KOPT-K1 (cell line): ENCODE results near the gene MYCBP2.
"Not testable (repeated sequence)": the region's sequence is repeated elsewhere in the genome, so short reads cannot be mapped to it uniquely, and the experiment has no call there.

Source experiments
- H3K27ac ChIP-seq: fragments of 200-600 bp; sonication (generic); 2 replicates; pipeline ENCODE4 v1.5.1; 2016; ENCODE audit warnings: antibody characterized with exemption, mild to moderate bottlenecking, low read depth, low read length; ENCODE audit not compliant: poor library complexity, severe bottlenecking
- H3K36me3 ChIP-seq: fragments of 200-600 bp; sonication (generic); 2 replicates; pipeline ENCODE4 v1.5.1; 2017; ENCODE audit warnings: antibody characterized with exemption, mild to moderate bottlenecking, low read length, moderate library complexity; ENCODE audit not compliant: insufficient read depth
- H3K9me3 ChIP-seq: fragments of 200-600 bp; sonication (generic); 2 replicates; pipeline ENCODE4 v1.5.1; 2017; ENCODE audit warnings: antibody characterized with exemption, low read length, mild to moderate bottlenecking; ENCODE audit not compliant: insufficient read depth, poor library complexity, severe bottlenecking

Gene MYCBP2

DNA sequence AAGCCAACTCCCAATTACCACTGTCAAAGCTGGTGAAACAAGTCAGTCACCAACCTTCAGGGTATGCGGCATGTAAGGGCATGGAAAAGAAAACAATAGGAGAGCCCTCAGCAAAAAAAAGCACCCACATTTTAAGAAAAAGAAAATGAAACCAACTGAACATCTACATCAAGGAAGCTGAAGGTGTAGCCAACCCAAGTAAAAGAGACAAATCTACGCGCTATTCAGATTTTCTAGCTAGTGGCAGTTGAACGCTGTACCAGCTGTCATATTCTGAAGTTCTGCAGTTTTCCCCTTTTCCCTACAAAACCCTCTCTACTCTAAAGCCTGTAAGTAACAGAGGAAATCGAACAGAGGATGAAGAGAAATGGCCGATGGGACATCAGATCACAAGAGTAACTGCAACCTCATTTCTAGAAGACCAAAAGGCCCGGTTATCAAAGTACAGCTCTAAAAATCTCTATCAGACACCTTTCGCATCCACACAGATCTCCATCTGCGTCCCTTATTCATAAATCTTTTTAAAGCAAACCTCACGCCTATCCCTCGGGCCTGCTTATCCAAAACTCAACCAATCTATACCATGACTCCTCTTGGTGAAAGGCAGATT is 1.4 kb downstream of the MYCBP2 start:
- no peaks in the 10 kb centered on the region for H3K9me3 ChIP-seq
- H3K36me3 ChIP-seq = no peaks in the 10 kb centered on the region
- peak overlapping the region; percentile 84 for H3K27ac ChIP-seq

DNA sequence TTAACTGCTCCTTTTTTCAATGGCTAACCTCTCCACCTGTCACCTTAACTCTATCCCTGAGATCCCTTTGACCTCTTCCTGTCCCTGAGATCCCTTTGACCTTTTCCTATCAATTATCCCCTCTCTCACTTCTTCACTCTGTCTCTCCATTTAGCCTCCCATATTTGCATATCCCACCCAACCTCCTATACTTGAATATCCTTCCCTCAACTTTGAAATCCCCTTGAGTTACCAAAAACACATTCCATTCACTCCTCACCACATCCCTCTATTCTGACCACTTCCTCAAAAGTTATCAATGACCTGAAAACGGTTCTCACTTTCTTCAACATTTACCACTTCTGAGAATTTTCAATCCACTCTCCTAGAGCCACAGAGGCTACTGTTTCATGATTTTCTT is 3.0 kb downstream of the MYCBP2 start:
- Histone ChIP-seq H3K36me3 (no peaks in the 10 kb centered on the region), H3K9me3 (no peaks in the 10 kb centered on the region), H3K27ac (peak overlapping the region; percentile 84)

DNA sequence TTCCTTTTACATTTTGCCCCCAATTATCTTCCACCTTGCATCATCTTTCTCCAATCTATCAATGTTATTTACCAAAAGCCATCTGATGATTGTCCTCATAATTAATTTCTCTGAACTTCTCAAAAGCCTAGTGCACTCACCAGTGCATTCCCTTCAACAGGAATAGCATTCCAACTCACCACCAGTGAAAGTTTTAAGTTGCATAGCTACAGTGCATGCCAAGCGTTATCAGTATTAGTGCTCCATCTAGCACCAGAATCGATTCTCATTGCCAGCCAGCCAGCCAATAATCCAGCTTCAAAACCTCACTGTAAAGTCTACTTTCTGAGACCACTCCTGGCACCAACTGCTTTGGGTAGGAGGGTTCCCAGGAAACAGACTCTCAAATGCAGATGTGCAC is 7.4 kb downstream of the MYCBP2 start:
- H3K27ac ChIP-seq = no peak overlapping the region
- peaks cover 8% of the 10 kb centered on the region; the same call in 1 of the 2 replicates for H3K36me3 ChIP-seq
- H3K9me3 ChIP-seq = no peaks in the 10 kb centered on the region

DNA sequence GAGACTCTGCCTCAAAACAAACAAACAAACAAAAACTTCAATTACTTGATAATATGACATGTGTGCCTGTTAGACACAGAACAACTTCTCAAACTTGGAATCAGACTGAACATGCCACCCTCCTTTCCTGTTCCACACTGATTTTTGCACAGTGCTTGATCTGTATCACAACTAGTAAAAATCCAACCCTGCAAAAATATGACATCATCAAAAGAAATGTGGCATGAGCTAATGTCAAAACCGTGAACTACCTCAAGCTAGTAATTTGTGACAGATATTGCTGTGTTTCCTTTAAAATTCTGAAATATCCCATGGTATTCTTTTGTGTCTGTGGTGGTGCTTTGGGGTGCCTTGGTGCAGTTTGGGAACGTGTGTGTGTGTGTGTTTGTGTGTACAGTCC is 8.2 kb downstream of the MYCBP2 start:
- Histone ChIP-seq H3K9me3 (no peaks in the 10 kb centered on the region), H3K36me3 (peaks cover 8% of the 10 kb centered on the region; the same call in 1 of the 2 replicates), H3K27ac (no peak overlapping the region)

DNA sequence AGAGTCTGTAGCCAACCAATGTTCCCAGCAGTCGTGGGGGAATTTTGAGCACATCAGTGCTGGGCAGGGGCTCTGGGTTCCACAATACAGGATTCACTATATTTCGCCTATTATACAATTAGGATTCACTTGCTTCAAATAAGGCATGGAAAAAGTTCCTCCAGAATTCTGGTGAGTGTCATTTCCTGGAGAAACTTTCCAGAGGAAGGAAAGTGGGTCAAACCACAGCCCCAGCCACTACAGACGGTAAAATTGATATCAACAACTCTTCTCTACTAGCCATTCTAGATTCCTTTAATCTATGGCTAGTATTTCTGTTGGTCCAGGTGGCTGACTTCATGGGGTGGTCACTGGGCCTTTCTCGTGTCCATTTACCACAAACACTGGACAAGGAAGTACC is 10.5 kb downstream of the MYCBP2 start:
- H3K9me3 ChIP-seq = no peaks in the 10 kb centered on the region
- no peak overlapping the region for H3K27ac ChIP-seq
- peaks cover 8% of the 10 kb centered on the region; the same call in 1 of the 2 replicates for H3K36me3 ChIP-seq

DNA sequence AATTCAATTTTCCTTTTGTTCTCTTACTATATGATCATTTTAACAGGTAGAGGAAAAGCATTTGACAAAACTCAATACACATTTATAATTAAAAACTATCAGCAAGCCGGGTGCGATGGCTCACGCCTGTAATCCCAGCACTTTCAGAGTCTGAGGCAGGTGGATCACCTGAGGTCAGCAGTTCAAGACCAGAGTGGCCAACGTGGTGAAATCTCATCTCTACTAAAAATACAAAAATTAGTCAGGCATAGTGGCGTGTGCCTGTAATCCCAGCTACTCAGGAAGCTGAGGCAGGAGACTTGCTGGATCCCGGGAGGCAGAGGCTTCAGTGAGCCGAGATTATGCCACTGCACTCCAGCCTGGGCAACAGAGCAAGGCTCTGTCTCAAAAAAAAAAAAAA is 11.4 kb downstream of the MYCBP2 start:
- not testable (repeated sequence) for H3K27ac ChIP-seq, H3K36me3 ChIP-seq, H3K9me3 ChIP-seq

DNA sequence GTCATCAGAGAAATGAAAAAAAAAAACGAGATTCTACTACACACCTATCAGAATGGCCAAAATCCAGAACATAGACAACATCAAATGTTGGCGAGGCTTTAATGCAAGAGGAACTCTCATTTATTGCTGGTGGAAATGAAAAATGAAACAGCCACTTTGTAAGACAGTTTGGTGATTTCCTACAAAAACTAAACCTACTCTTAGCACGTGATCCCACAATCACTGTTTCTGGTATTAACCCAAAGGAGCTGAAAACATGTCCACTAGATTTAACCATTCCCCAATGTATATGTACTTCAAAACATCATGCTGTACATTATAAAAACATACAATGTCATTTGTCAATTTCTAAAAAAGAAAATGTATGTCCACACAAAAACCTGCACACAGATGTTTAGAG is 13.0 kb downstream of the MYCBP2 start:
- Histone ChIP-seq H3K36me3 (peaks cover 8% of the 10 kb centered on the region; the same call in 1 of the 2 replicates), H3K27ac (no peak overlapping the region), H3K9me3 (no peaks in the 10 kb centered on the region)

DNA sequence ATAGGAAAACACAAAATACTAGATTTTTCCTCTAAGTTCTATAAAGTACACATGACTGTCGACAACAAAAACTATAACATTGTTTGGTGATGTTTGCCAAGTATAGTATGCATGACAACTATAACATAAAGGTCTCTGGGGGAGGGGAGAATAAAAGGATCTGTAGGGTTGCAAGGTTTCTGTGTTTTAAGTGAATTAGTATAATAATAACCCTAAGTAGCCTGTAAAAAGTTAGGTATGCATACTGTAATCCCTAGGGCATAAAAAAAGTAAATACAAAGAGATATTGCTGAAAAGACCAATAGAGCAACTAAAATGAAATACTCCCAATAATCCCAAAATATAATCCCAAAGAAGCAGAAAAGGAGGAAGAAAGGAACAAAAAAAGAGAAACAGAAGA is 14.6 kb downstream of the MYCBP2 start:
- Histone ChIP-seq H3K27ac (no peak overlapping the region), H3K9me3 (no peaks in the 10 kb centered on the region), H3K36me3 (peaks cover 5% of the 10 kb centered on the region; the same call in 1 of the 2 replicates)

DNA sequence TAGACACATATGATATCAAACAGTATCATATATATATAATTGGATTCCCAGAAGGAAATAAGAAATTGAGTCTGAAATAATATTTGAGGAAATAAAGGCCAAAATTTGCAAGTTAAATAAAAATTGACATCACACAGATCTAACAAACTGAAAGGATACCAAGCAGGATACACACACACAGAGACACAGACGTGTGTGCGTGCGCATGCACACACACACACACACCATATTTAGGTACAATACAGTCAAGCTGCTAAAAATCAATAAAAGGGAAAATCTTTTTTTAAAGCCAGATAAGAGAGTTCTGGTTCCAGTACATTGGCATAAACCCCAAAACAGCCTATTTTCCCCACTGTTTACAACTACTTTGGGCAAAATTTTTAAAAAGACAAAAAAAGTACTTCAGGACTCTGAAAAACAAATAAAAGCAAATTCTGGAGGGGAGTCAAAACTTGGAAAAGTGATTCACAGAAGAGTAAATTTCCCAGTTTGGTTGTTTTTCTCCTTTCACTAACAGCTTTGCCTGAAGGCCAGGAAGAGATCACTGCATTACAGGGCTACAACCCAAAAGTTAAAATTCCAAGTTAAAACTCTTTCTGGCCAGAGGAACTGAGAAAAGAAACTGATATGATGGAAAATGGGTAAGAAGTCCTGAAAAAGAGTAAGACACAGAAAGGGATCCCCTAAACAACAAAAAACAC is 16.2 kb downstream of the MYCBP2 start:
- Histone ChIP-seq H3K9me3 (no peaks in the 10 kb centered on the region), H3K36me3 (no peaks in the 10 kb centered on the region), H3K27ac (no peak overlapping the region)

DNA sequence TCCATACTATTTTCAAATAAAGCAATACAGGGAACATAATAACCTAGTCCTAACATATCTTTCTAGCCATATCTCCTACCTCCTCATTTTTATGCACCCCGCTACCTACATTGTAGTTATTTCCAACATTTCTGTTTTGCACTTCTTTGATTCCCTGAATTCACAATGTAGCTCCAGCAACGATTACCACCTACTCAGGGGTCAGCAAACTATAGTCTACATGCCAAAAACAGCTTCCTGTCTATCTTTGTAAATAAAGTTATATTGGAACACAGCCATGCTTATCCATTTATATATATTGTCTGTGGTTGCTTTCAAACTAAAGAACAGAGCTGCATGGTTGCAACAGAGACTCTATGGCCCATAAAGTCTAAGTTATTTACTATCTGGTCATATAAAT is 16.7 kb downstream of the MYCBP2 start:
- H3K9me3 ChIP-seq = peaks cover 2% of the 10 kb centered on the region
- no peak overlapping the region for H3K27ac ChIP-seq

DNA sequence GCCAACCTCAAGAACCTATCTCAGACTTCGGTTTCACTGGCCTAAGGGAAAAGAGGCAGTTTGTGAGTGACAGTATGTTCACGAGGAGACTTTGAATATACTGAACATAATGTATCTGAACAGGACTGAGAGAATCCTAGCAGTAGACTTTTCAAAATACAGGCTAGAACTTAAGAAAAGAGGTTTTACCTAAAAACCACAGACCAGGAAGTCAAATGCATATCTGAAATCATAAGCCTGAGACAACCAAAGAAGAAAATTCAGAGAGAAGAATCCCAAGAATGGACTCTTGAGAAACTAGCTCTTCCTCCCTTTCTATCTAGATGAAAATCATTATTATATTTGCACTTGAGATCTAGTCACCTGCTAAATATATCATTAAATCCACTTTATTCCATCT is 17.6 kb downstream of the MYCBP2 start:
- H3K9me3 ChIP-seq = peaks cover 11% of the 10 kb centered on the region
- H3K27ac ChIP-seq = no peak overlapping the region
- no peaks in the 10 kb centered on the region for H3K36me3 ChIP-seq

More for the DNA sequence above, 16.7 kb downstream of the MYCBP2 start:
- no peaks in the 10 kb centered on the region for H3K36me3 ChIP-seq

DNA sequence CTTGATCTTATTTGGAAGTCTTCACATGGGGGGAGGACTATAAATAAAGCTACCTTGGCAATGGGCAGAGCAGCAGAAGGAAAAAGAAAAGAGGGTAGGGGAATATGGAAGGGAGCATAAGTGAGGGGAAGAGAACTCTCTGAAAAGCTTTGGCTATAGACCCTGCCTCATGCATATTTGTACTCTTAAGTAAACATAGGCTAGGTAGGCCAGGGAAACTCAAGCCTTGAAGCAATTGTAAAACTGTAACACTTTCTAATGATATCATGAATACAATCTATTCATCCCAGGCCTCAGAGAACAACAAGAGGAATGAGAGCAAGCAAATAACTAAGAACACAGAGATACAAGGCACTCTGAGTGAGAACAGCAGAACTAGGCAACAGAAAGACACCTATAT is 20.4 kb downstream of the MYCBP2 start:
- Histone ChIP-seq H3K27ac (no peak overlapping the region), H3K36me3 (no peaks in the 10 kb centered on the region), H3K9me3 (peaks cover 13% of the 10 kb centered on the region)

DNA sequence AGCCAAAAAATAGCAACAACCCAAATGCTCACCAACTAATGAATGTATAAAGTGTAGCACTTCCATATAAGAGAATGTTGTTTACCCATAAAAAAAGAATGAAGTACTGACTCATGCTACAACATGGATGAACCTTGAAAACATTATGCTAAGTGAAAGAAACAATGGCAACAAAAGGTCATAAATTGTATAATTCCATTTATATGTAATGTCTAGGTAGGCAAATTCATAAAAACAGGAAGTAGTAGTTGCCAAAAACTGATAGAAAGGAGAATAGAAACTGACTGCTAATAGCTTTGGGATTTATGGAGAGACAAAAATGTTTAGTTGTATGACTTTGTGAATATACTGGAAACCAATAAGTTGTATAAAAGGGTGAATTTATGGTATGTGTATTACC is 21.6 kb downstream of the MYCBP2 start:
- peaks cover 13% of the 10 kb centered on the region for H3K9me3 ChIP-seq
- H3K36me3 ChIP-seq = no peaks in the 10 kb centered on the region
- no peak overlapping the region for H3K27ac ChIP-seq

DNA sequence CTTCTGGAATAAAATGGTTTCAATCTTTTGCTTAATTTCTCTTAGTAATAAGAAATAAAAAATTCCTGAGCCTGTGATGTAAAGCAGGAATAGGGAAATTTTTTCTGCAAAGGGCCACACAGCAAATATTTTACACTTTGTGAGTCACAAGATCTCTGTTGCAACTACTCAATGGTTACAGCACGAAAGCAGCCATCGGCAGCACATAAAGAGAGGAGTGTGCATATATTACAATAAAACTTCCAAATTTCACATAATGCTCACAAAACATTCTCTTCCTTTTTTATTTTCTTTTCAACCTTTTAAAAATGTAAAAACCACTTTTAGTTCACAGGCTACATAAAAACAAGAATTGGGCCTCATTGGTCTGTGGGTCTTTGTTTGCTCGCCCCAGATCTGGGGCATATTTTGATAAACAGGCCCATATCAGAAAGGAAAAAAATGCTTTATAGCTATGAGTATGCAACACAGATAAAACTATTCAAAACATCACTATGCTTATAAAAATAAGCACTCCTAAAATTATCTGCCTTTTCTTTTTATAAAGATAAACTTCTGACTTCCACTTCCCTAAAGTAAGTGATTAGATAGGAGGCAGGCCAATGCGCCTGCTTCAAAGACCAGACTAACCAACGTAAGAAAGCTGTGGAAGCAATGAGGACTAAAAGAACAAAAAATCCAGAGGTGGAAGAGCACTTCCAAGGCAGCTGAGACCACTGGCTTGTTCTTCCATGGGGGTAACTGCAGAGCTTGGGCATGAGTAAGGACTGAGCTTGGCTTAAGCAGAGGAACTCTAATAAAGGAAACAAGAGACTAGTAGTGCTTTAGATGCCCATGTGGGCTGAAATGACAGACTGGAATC is 26.5 kb downstream of the MYCBP2 start:
- H3K27ac ChIP-seq = no peak overlapping the region
- peaks cover 13% of the 10 kb centered on the region for H3K9me3 ChIP-seq

DNA sequence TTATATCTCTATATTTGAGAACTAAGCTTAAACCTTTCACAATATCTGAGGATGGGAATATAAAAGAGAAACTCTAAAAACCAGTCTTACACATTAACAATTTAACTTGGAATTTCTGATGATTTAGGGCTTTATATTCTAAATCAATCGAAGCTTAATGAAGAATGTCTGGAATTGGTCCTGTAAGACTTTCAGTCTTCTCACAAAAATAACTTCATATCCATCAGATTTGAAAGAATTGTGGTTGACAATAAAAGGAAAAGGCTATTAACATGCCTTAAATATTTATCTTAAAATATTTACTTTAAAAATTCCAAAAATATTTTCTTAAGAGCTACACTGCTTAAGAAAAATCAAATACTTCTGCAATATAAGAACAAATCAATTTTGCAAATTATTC is 27.3 kb downstream of the MYCBP2 start:
- H3K9me3 ChIP-seq = peaks cover 5% of the 10 kb centered on the region
- no peak overlapping the region for H3K27ac ChIP-seq
- peaks cover 18% of the 10 kb centered on the region for H3K36me3 ChIP-seq

More for the DNA sequence above, 26.5 kb downstream of the MYCBP2 start:
- H3K36me3 ChIP-seq = peaks cover 11% of the 10 kb centered on the region
